ENCODE measurements around the gene SLC22A23.

The SLC22A23 gene

GRCh38 chr6:3444276-3445088 lies 12.4 kb downstream of the SLC22A23 start:
- peak; percentile 43 for DNase-seq

GRCh38 chr6:3443221-3443515 lies 13.7 kb downstream of the SLC22A23 start:
- DNase-seq, result no peak

- no peak for DNase-seq
Measured at GRCh38 chr6:3442431-3443220, 14.2 kb downstream of the SLC22A23 start.

GRCh38 chr6:3440911-3441310 lies 15.9 kb downstream of the SLC22A23 start:
- DNase-seq, result no peak

GRCh38 chr6:3439961-3440360 lies 16.9 kb downstream of the SLC22A23 start:
- DNase-seq, result no peak

GRCh38 chr6:3438190-3439167 lies 18.4 kb downstream of the SLC22A23 start:
- peak; percentile 38 for DNase-seq

- DNase-seq, result no peak
Measured at GRCh38 chr6:3433005-3433404, 23.8 kb downstream of the SLC22A23 start.

GRCh38 chr6:3432416-3432815 lies 24.4 kb downstream of the SLC22A23 start:
- DNase-seq, result no peak

- no peak for DNase-seq
Measured at GRCh38 chr6:3431994-3432393, 24.9 kb downstream of the SLC22A23 start.

GRCh38 chr6:3429211-3429610 lies 27.6 kb downstream of the SLC22A23 start:
- DNase-seq, result no peak

GRCh38 chr6:3428700-3429099 lies 28.1 kb downstream of the SLC22A23 start:
- DNase-seq, result no peak

- DNase-seq, result no peak
Measured at GRCh38 chr6:3428247-3428646, 28.6 kb downstream of the SLC22A23 start.

- DNase-seq, result no peak
Measured at GRCh38 chr6:3427687-3428085, 29.2 kb downstream of the SLC22A23 start.

GRCh38 chr6:3426927-3427686 lies 29.7 kb downstream of the SLC22A23 start:
- no peak for DNase-seq

GRCh38 chr6:3426091-3426926 lies 30.5 kb downstream of the SLC22A23 start:
- DNase-seq, result no peak

- no peak for DNase-seq
Measured at GRCh38 chr6:3425574-3425973, 31.3 kb downstream of the SLC22A23 start.

- no peak for DNase-seq
Measured at GRCh38 chr6:3424185-3424927, 32.5 kb downstream of the SLC22A23 start.

- no peak for DNase-seq
Measured at GRCh38 chr6:3423439-3424184, 33.2 kb downstream of the SLC22A23 start.

GRCh38 chr6:3422435-3423070 lies 34.3 kb downstream of the SLC22A23 start:
- DNase-seq, result no peak

All from NCI-H1694 treated with DMSO at 0.1 percent for 48 hours (cell line).